Duodenal mucosa (tissue), 2 donors: ENCODE data around the gene ACMSD.
"Not testable (repeated sequence)": the region's sequence is repeated elsewhere in the genome, so short reads cannot be mapped to it uniquely, and the experiment has no call there.

ENCODE experiments used
- H3K27ac ChIP-seq: one replicate; pipeline ENCODE4 v1.7.0; 2013; ENCODE audit warnings: low read depth, low read length
- H3K27me3 ChIP-seq, 2 donors: one replicate each; pipeline ENCODE4 v1.7.0; 2013; ENCODE audit warnings: low read length in 2 of 2, control low read depth in 1 of 2; ENCODE audit not compliant: insufficient read depth in 2 of 2, control insufficient read depth in 1 of 2
- H3K36me3 ChIP-seq, 2 donors: one replicate each; pipeline ENCODE4 v1.7.0; 2013; ENCODE audit warnings: low read length in 2 of 2, control low read depth in 1 of 2; ENCODE audit not compliant: insufficient read depth in 2 of 2, control insufficient read depth in 1 of 2
- H3K4me1 ChIP-seq, 2 donors: one replicate each; pipeline ENCODE4 v1.7.0; 2013; ENCODE audit warnings: low read length in 2 of 2, control low read depth in 1 of 2; ENCODE audit not compliant: insufficient read depth in 2 of 2, control insufficient read depth in 1 of 2
- H3K4me3 ChIP-seq, 2 donors: one replicate each; pipeline ENCODE4 v1.7.0; 2013; ENCODE audit warnings: low read length in 2 of 2, low read depth in 1 of 2
- H3K9ac ChIP-seq, 2 donors: one replicate each; pipeline ENCODE4 v1.7.0; 2013; ENCODE audit warnings: low read length in 2 of 2, low read depth in 1 of 2
- H3K9me3 ChIP-seq, 2 donors: one replicate each; pipeline ENCODE4 v1.7.0; 2013; ENCODE audit warnings: low read length in 2 of 2, control low read depth in 1 of 2; ENCODE audit not compliant: control insufficient read depth in 1 of 2

Gene ACMSD

DNA sequence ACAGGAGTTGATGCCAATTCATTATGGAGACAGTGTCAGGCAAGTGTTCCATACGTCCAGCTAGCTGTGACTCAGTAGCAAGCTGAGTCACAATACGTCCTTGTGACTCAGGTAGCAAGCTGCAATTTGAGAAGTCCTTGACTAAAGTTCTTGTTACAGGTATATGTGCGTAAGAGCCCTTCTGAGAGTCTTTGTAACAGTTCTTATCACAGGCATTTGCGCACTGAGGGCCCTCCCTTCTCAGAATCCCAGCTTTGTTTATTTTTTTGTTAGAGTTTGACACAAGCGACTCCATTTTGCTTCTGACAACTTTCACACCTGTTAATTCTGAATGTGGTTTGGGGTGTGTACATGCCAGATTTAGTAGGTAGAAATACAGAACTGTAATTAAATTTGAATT is 20.1 kb upstream of the ACMSD start:
- Histone ChIP-seq H3K4me3 (no peak overlapping the region), H3K36me3 (no peaks in the 10 kb centered on the region), H3K27ac (no peak overlapping the region), H3K9ac (no peak overlapping the region), H3K9me3 (no peaks in the 10 kb centered on the region), H3K27me3 (no peaks in the 10 kb centered on the region), H3K4me1 (no peaks in the 10 kb centered on the region)

DNA sequence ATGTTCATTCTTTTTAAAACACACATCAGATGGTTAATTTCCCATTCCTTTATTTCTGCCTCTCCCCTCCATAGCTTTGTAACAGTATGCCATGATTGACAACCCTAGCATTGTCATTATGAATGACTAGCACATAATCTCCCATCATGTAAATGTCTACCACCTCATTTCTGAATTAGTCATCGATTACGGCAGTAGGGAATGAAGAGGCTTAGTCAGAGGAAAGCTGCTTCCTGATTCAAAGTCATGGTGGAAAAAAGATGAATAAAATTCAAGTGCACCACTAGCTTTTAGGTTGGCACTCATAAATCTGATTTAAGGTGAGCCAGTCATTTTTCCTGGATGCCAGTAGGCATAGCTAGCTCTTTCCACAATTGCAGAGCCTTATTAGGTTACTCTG is 19.1 kb upstream of the ACMSD start:
- no peak overlapping the region for H3K4me3 ChIP-seq
- H3K9me3 ChIP-seq: no peaks in the 10 kb centered on the region
- no peak overlapping the region for H3K9ac ChIP-seq
- H3K27me3 ChIP-seq: no peaks in the 10 kb centered on the region
- H3K27ac ChIP-seq: no peak overlapping the region
- H3K36me3 ChIP-seq: no peaks in the 10 kb centered on the region
- no peaks in the 10 kb centered on the region for H3K4me1 ChIP-seq

DNA sequence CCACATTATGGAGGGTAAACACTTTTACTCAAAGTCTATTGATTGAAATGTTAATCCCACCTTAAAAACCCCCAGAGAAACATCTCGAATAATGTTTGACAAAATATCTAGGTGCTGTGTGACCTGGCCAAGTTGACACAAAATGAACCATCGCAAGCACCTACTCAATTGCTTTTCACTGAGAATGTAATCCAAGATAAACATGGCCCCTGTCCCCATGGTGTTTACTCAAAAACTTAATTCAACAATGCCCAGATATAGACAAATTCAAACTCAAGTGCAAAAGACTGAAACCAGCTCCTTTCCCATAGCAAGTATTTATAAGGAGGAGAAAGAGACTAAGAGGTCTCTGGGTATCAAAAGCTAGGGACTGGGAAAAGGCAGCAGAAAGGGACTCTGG is 15.0 kb upstream of the ACMSD start:
- H3K27me3 ChIP-seq: no peaks in the 10 kb centered on the region
- H3K4me3 ChIP-seq: no peak overlapping the region
- H3K9me3 ChIP-seq: no peaks in the 10 kb centered on the region
- H3K27ac ChIP-seq: no peak overlapping the region
- no peaks in the 10 kb centered on the region for H3K36me3 ChIP-seq
- H3K9ac ChIP-seq: no peak overlapping the region
- H3K4me1 ChIP-seq: no peaks in the 10 kb centered on the region

DNA sequence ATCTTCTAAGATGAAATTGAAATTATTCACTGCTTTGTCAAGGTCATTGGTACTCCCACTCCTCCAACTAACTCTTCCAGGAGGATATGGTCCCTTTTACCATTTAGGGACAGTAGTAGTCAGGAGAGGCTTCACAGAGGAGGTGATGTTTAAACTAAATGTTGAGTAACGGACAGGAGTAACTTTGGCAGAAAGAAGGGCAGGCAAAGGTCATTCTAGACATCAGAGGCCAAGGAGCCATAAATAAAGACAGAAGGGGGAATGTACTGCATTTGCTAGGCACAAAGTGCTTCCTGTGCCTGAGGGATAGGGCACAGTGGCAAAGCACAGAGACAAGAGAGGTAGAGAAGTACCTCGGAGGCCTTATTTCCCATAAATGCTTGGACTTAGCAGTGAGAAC is 14.6 kb upstream of the ACMSD start:
- Histone ChIP-seq H3K36me3 (no peaks in the 10 kb centered on the region), H3K4me3 (no peak overlapping the region), H3K27me3 (no peaks in the 10 kb centered on the region), H3K27ac (no peak overlapping the region), H3K4me1 (no peaks in the 10 kb centered on the region), H3K9ac (no peak overlapping the region), H3K9me3 (no peaks in the 10 kb centered on the region)

DNA sequence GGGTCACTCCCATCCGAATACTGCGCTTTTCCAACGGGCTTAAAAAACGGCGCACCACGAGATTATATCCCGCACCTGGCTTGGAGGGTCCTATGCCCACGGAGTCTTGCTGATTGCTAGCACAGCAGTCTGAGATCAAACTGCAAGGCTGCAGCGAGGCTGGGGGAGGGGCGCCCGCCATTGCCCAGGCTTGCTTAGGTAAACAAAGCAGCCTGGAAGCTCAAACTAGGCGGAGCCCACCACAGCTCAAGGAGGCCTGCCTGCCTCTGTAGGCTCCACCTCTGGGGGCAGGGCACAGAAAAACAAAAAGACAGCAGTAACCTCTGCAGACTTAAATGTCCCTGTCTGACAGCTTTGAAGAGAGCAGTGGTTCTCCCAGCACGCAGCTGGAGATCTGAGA is 12.7 kb upstream of the ACMSD start:
- not testable (repeated sequence) for H3K9me3 ChIP-seq, H3K9ac ChIP-seq, H3K4me1 ChIP-seq, H3K27me3 ChIP-seq, H3K4me3 ChIP-seq, H3K36me3 ChIP-seq, H3K27ac ChIP-seq

DNA sequence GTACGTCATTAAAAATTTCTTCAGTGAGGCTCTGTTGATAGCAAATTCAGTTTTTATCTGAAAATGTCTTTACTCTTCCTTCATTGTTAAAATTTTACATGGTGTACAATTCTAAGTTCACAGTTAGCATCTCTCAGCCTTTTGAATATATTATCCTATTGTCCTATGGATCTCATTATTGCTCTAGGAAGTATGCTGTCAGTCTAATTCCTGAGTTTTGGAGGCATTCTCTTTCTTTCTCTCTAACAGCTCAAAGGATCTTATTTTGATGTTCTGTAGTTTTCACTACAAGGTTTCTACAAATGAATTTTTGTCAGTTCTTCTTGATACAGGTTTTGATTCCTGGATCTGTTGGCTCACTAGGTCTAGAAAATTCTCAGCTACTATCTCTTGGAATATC is 2.9 kb upstream of the ACMSD start:
- peaks cover 0 to 5% of the 10 kb centered on the region in 2 donors for H3K9me3 ChIP-seq
- no peaks in the 10 kb centered on the region for H3K4me1 ChIP-seq
- no peak overlapping the region for H3K27ac ChIP-seq
- H3K27me3 ChIP-seq: no peaks in the 10 kb centered on the region
- H3K4me3 ChIP-seq: no peak overlapping the region
- H3K36me3 ChIP-seq: no peaks in the 10 kb centered on the region
- no peak overlapping the region for H3K9ac ChIP-seq

DNA sequence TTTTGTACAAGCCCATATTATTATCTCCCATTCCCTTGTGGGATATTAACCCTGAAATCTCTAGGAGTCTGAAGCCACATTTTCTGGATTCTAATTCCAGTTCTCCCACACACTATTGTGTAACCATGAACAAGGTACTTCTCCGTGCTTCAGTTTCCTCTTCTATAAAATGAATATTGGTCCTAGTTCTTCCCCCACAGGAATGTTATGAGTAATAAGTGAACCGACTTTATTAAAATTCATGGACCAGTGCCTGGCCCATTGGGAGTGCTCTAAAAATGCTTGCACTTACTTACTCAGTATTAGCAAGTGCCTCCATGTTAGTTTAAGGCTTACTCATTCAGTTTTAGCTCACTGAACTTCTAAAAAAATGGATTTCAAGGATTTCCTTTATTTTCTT is 1.4 kb upstream of the ACMSD start:
- Histone ChIP-seq H3K4me1 (no peaks in the 10 kb centered on the region), H3K9me3 (peaks cover 0 to 5% of the 10 kb centered on the region in 2 donors), H3K27ac (no peak overlapping the region), H3K9ac (no peak overlapping the region), H3K36me3 (no peaks in the 10 kb centered on the region), H3K4me3 (no peak overlapping the region), H3K27me3 (no peaks in the 10 kb centered on the region)

DNA sequence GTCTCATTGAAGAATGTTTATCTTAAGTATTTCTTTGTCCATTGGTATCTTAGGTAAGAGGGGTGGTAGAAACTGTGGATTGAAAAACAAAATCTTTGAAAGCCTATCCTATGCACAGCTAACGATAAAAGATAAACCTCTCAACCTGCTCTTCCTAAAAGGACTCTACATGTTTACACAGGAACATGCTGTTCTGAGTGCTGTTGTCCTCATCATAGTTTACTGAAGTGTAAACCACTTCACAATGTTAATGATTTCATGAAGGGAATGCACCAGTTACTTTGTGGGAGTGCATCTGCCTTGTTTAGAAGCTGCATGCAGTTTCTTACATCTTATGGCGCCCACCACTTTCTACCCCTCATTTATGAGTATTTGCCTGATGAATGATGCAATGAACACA is 1.2 kb downstream of the ACMSD start:
- no peak overlapping the region for H3K9ac ChIP-seq
- no peaks in the 10 kb centered on the region for H3K4me1 ChIP-seq
- peaks cover 0 to 5% of the 10 kb centered on the region in 2 donors for H3K9me3 ChIP-seq
- no peak overlapping the region for H3K27ac ChIP-seq
- no peaks in the 10 kb centered on the region for H3K27me3 ChIP-seq
- H3K4me3 ChIP-seq: no peak overlapping the region
- no peaks in the 10 kb centered on the region for H3K36me3 ChIP-seq

DNA sequence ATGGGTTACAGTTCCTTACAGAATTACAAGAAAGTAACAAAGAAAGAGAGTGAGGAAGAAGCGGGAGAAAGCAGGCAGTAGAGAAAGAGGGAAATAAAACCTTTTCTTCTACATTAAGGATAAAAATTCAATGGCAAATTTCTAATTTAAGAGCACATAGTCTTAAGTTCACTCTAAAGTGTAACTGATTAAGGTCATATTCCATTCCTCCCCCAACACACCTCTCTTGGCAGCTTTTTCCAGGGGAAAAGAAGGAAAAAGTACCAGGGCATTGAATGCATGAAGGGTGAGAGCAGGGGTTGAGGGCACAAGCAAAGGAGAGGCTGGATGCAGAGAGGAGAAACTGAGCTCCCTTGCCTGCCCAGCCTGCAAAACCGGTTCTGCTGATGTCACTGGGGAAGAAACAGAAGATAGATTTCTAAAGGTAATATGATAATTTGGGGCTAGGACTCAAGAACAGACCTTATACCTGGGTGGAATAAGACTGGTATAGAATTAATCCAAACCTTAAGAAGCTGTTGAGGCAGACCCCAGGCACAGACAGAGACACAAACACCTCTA is 4.6 kb downstream of the ACMSD start:
- Histone ChIP-seq H3K9ac (no peak overlapping the region), H3K4me1 (no peaks in the 10 kb centered on the region), H3K36me3 (no peaks in the 10 kb centered on the region), H3K27me3 (no peaks in the 10 kb centered on the region), H3K4me3 (no peak overlapping the region), H3K27ac (no peak overlapping the region), H3K9me3 (no peaks in the 10 kb centered on the region)

DNA sequence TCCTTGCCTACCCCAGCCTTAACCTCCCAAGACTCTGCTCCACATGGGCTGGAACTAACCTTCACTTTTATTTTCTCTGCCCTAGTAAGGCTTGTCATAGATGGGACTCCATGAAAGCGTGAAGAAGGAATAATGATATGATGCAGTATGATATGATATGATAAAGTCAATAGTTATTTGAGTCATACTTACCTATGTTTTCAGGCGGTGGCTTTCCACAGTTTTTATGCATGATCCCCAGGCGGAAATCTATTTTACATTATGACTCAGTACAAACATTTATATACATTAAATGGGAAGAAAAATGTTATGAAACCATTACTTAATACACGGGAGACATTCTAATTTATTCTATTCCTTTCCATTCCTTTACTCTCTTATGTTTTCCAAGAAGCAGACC is 5.6 kb downstream of the ACMSD start:
- H3K4me3 ChIP-seq: no peak overlapping the region
- no peaks in the 10 kb centered on the region for H3K27me3 ChIP-seq
- no peaks in the 10 kb centered on the region for H3K36me3 ChIP-seq
- H3K4me1 ChIP-seq: no peaks in the 10 kb centered on the region
- no peaks in the 10 kb centered on the region for H3K9me3 ChIP-seq
- H3K27ac ChIP-seq: no peak overlapping the region
- H3K9ac ChIP-seq: no peak overlapping the region

DNA sequence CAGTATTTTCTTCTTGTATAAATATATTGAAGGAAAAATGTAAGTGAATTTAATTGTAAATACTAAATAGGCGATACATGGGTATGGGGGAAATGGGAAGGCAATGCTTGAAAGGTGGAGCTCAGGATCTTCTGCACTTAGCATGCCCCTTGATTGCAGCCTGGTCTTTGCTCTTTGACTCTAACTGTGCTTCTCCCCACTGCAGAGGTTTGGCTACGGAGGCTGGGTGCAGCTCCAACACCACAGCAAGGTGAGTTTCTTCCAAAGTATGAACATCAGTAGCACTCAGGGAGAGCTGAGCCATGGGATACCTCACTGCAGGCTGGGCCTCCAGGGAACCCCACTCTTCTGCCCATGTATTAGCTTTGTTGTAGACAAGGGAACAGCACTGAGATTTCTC is 6.6 kb downstream of the ACMSD start:
- H3K9ac ChIP-seq: no peak overlapping the region
- H3K27ac ChIP-seq: no peak overlapping the region
- no peaks in the 10 kb centered on the region for H3K4me1 ChIP-seq
- no peaks in the 10 kb centered on the region for H3K27me3 ChIP-seq
- H3K4me3 ChIP-seq: no peak overlapping the region
- H3K36me3 ChIP-seq: no peaks in the 10 kb centered on the region
- no peaks in the 10 kb centered on the region for H3K9me3 ChIP-seq
